GM12874 (cell line): Measurements from ENCODE around the gene RFTN1.

Experiments used
- TF ChIP-seq, protein P1 (sequence below): IDR thresholded peaks from 2 replicates; pipeline ENCODE4 v1.5.1; 2011; ENCODE audit warnings: low read depth, mild to moderate bottlenecking, control low read depth, low read length, moderate library complexity; ENCODE audit not compliant: insufficient read depth

RFTN1 gene

DNA sequence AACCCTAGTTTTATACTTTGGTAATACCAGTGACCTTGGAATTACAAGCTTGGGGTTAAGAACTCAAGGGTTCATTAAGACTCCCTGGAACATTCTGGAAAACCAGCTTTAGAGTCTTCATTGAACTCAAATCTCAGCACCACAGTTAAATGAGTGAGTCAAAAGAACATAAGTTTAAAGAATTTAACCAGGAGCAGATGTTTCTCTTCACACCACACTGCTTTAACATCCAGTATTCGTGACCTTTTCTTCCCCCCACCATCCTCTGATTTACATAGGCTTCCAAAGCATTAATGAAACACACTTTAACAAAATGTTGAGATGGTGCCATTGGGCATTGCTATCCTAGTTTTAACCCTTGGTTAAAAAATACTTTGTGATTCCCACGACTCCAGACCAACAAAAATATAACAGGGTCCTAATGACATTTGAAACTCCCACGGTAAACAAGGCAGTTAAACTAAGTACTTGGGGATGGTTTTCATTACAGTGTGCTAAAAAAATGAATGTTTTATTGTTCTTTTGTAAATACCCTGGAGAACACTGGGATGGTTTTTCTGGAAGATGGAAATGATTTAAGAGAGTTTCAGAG, 124.6 kb downstream of the RFTN1 start:
- TF ChIP-seq, protein P1, sequence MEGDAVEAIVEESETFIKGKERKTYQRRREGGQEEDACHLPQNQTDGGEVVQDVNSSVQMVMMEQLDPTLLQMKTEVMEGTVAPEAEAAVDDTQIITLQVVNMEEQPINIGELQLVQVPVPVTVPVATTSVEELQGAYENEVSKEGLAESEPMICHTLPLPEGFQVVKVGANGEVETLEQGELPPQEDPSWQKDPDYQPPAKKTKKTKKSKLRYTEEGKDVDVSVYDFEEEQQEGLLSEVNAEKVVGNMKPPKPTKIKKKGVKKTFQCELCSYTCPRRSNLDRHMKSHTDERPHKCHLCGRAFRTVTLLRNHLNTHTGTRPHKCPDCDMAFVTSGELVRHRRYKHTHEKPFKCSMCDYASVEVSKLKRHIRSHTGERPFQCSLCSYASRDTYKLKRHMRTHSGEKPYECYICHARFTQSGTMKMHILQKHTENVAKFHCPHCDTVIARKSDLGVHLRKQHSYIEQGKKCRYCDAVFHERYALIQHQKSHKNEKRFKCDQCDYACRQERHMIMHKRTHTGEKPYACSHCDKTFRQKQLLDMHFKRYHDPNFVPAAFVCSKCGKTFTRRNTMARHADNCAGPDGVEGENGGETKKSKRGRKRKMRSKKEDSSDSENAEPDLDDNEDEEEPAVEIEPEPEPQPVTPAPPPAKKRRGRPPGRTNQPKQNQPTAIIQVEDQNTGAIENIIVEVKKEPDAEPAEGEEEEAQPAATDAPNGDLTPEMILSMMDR, result no peak

DNA sequence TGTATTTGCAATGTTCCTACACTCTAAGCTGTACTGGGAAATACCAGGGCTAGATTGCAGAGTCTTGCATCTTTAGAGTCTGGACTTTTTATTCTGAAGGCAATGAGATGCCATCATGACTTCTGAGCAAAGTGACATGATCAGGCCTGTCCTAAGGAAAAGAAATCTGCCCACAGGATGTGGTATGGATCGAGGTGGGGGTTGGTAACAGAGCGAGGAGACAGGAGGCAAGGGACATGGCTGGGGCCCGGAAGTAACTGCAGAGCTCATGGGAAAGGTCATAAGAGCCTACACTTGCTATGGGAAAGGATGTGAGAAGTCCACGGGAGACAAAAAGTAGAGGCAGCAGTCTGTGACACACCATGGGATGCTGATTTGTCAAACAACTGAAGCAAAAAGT, 126.9 kb downstream of the RFTN1 start:
- TF ChIP-seq, protein P1, result no peak

DNA sequence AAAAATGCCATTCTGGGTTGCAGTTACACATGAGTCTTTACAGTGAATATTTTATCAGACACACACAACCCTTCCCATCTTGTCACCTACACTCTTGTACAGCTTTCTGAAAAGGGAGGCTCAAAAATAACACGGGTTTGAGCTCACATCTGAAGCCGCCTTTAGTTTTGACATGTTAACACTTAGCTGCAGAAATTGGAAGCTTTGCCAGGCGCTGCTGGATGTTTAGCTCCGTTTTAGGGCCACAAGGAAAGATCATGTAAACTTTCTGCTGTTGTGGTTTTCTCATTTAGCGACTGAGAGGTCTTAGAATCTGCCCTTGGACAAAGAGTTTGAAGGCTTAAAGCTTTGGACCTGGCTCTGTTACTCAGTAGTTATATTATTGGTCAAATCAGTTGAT, 128.3 kb downstream of the RFTN1 start:
- TF ChIP-seq, protein P1, result no peak

DNA sequence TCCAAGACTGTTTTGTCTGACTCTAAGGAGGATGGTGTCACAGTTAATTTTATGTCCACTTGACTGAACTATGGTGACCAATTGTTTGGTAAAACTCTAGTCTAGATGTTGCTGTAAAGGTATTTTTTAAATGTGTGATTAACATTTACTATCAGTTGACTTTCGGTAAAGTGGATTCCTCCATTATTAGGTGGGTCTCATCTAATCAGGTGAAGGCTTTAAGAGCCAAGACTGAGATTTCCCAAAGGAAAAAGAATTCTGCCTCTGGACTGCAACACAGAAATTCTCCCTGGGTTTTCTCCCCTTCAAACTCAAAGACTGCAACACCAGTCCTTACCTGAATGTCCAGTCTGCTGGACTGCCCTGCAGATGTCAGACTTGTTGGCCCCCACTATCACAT, 129.6 kb downstream of the RFTN1 start:
- TF ChIP-seq, protein P1, result no peak

DNA sequence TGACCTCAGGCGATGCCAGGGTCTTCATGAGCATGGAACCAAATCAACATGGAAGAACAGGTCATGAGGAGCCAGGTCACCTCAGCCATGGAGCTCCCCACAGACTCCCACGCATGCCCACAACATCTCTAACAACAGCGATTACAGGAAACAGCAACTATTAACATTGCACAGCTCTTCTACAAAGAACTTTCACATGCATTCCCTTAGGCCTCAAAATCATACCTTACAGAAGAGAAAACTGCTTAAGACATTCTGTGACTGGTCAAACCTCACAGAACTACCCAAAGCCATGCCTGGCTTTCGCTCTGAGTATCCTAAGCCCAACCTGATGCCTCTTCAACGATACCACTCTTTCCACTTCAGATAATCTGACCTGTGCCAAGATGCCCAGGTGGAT, 130.7 kb downstream of the RFTN1 start:
- TF ChIP-seq, protein P1, result no peak

DNA sequence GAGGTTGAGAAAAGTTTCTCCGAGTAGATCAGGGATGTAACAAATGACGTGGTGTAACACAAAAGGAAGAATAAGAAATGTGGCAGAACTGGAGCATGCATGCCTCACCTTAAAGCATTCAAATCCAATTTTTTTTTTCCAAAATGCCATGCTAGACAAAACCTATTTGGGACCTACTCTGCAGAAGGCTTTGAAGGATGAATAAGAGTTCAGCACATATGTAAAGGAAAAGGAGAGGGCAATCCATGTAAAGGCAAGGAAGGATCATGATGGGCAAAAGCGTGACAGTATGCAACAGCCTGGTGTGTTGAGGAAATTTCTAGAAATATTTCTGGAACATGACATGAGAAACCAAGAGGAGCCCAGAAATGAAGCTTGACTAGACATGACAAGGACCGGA, 132.1 kb downstream of the RFTN1 start:
- TF ChIP-seq, protein P1, result no peak

DNA sequence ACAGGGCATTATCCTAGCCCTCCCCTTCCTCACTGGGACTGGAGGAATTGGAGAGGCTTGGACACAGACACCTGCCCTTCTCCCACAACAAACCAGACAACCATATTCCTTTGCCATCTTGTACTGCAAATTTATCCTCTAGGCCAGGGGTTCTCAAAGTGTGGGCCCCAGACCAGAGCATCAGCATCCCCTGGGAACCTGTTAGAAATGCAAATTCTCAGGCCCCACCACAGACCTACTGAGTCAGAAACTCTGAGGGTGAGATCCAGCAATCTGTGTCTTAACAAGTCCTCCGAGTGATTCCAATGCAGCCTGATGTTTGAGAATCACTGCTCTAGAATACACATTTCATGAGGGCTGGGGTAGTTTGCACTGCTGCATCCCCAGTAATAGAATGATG, 133.1 kb downstream of the RFTN1 start:
- TF ChIP-seq, protein P1, result no peak
